Transverse colon (tissue), 4 donors: ENCODE measurements around the gene PAF1. TPM values are rescaled to one million over a fixed set of nuclear protein-coding genes. Genes with fewer than 3 reads are reported as not detected.

Source experiments
- DNase-seq: peaks from one replicate; pipeline ENCODE4 v3.0.0-alpha.2; 2019
- H3K27ac ChIP-seq, 4 donors: fragments of 200-600 bp; sonication (generic); 2 replicates each; pipeline ENCODE4 v1.5.1; 2016 to 2018; ENCODE audit warnings: inconsistent platforms in 4 of 4
- H3K27me3 ChIP-seq: fragments of 200-600 bp; sonication (generic); 2 replicates; pipeline ENCODE4 v1.5.1; 2017; ENCODE audit warnings: inconsistent platforms
- H3K36me3 ChIP-seq, 4 donors: fragments of 200-600 bp; sonication (generic); 2 replicates each; pipeline ENCODE4 v1.5.1; 2017 to 2019; ENCODE audit warnings: inconsistent platforms in 4 of 4
- H3K4me1 ChIP-seq, 4 donors: fragments of 200-600 bp; sonication (generic); 2 replicates each; pipeline ENCODE4 v1.5.1; 2017 to 2020; ENCODE audit warnings: inconsistent platforms in 4 of 4
- H3K4me3 ChIP-seq, 4 donors: fragments of 200-600 bp; sonication (generic); 1 replicate in 1 of 4; 2 replicates in 3 of 4; pipeline versions ENCODE4 v1.5.1 to v1.6.1; 2017 to 2019; ENCODE audit warnings: inconsistent platforms in 4 of 4
- H3K9me3 ChIP-seq, 2 donors: fragments of 200-600 bp; sonication (generic); 2 replicates each; pipeline ENCODE4 v1.5.1; 2017 to 2019; ENCODE audit warnings: inconsistent platforms in 2 of 2
- EP300 ChIP-seq: sonication (generic); formaldehyde crosslinking; IDR thresholded peaks from one replicate; pipeline ENCODE4 v1.6.1; 2017; ENCODE audit warnings: antibody characterized with exemption, low read depth
- POLR2A ChIP-seq: fragments of 450-650 bp; IDR thresholded peaks from one replicate; pipeline ENCODE4 v1.6.1; 2016; ENCODE audit warnings: antibody characterized with exemption, mild to moderate bottlenecking, moderate library complexity
- POLR2AphosphoS5 ChIP-seq, 3 donors: sonication (generic); formaldehyde crosslinking; IDR thresholded peaks; one replicate each; pipeline ENCODE4 v1.6.1; 2016; ENCODE audit warnings: antibody characterized with exemption in 3 of 3
- WGBS, 2 donors: methylation state at CpG; one replicate each; pipeline ENCODE4 v1.1.5; 2018; ENCODE audit warnings: low coverage in 1 of 2; 5-methylcytosine and 5-hydroxymethylcytosine counted together
- in situ Hi-C, 4 donors: fragments of 200-750 bp; cut with MboI; loops; one replicate each; pipeline versions ENCODE4 v1.15.0 to v1.15.1; 2017; ENCODE audit warnings: low sequenced_read_pairs in 3 of 4, low pct_ligation_motif_present in 1 of 4, low pct_unique_long_range_greater_than_20kb in 1 of 4
- intact Hi-C: fragments of 100-400 bp; cut with DNase I; formaldehyde crosslinking; loops from one replicate; pipeline ENCODE4 v1.15.1; 2023; ENCODE audit warnings: low total_unique reads
- total RNA-seq, 4 donors: library from RNA; depleted of rRNA; stranded (reverse); fragments of >200 nt; gene quantifications; one replicate each; pipeline ENCODE4 v1.1.0, GENCODE V29; 2016
- TF ChIP-seq, protein P1 (sequence below), 5 experiments: fragments of 200-600 bp in 3 of 5; fragments of 450-650 bp in 2 of 5; sonication (generic) in 3 of 5; IDR thresholded peaks; 1 replicate in 2 of 5; 2 replicates in 3 of 5; pipeline ENCODE4 v1.5.1; 2016 to 2017; ENCODE audit warnings: antibody characterized with exemption in 5 of 5, inconsistent platforms in 3 of 5, mild to moderate bottlenecking in 2 of 5, moderate library complexity in 1 of 5

Gene PAF1
- total RNA-seq, 4 donors from 2014 or later = 37.8 to 71.2 (median 43.0) TPM

DNA sequence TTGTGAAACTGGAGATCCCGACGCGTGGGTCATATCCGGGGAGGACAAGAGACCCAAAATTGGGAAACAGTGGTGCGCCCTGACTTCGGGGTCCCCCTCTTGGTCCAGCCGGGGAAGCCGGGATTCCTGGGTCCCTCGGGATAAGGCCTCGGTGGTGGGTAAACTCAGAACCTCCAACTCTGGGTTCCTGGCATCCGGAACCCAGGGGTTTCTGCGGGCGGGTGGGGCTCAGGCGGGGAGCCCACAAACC, 16.4 kb upstream of the PAF1 start:
- H3K4me1 ChIP-seq = peaks cover 22 to 55% (median 52%) of the 10 kb centered on the region in 4 donors
- DNase-seq = no peak
- H3K4me3 ChIP-seq = peak overlapping the region; percentile 66 to 86 (median 84)
- intact Hi-C loops = no loop called here
- H3K27ac ChIP-seq = peak overlapping the region; percentile 98 to 100 (median 99)
- peaks cover 0 to 14% (median 8%) of the 10 kb centered on the region in 4 donors for H3K36me3 ChIP-seq
- TF ChIP-seq, protein P1, sequence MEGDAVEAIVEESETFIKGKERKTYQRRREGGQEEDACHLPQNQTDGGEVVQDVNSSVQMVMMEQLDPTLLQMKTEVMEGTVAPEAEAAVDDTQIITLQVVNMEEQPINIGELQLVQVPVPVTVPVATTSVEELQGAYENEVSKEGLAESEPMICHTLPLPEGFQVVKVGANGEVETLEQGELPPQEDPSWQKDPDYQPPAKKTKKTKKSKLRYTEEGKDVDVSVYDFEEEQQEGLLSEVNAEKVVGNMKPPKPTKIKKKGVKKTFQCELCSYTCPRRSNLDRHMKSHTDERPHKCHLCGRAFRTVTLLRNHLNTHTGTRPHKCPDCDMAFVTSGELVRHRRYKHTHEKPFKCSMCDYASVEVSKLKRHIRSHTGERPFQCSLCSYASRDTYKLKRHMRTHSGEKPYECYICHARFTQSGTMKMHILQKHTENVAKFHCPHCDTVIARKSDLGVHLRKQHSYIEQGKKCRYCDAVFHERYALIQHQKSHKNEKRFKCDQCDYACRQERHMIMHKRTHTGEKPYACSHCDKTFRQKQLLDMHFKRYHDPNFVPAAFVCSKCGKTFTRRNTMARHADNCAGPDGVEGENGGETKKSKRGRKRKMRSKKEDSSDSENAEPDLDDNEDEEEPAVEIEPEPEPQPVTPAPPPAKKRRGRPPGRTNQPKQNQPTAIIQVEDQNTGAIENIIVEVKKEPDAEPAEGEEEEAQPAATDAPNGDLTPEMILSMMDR (IDR thresholded peaks at IDR 0.05) = no peak
- TF ChIP-seq POLR2A (no peak), EP300 (no peak), POLR2AphosphoS5 (IDR thresholded peaks at IDR 0.05) (no peak)
- H3K27me3 ChIP-seq = no peaks in the 10 kb centered on the region
- in situ Hi-C loops = no loop called here
- H3K9me3 ChIP-seq = no peaks in the 10 kb centered on the region
- 0% methylated on average over 1 to 10 of the region's 14 CpGs for WGBS, 2 donors

DNA sequence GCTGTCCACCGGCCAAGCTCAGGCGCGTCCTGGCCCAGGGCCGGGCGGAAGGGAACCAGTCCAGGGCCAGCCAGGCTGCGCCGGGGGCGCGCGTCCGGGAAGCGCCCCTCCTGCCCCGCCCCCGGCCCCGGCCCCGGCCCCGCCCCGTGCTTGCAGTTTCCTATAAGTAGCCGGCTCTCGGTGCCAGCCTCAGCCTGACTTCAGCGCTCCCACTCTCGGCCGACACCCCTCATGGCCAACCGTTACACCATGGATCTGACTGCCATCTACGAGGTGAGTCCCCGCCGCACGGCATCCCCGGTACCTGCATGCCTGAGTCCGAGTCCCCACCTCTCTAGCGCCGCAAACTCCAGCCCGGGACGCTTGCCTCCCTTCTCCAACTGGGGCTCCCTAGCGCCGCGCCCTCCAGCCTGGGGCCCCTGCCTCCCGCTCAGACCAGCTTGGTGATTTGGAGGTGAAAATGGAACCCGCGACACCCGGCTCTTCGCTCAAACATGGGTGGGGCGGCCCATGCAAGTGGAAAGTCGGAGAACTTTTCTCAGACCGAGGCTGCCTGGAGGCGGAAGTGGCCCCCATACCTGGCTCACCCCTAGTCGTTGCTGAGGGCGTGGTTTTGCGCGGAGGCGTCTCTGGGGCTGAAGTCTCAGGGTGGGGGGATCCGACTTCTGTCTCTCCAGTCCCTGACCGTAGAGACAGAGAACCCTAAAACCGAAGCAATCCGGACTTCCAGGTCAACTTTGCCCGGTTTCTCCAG, 15.9 kb upstream of the PAF1 start, which contains the start of gene ZFP36:
Gene ZFP36 (plus strand): TSS at position 192 of the 754 bp plus-strand sequence. CDS start 58 bp downstream, at position 250.
- Histone ChIP-seq H3K9me3 (no peaks in the 10 kb centered on the region), H3K27me3 (no peaks in the 10 kb centered on the region), H3K4me1 (peaks cover 27 to 60% (median 57%) of the 10 kb centered on the region in 4 donors), H3K36me3 (peaks cover 0 to 14% (median 8%) of the 10 kb centered on the region in 4 donors), H3K27ac (peak within 1 kb of the TSS; percentile 98 to 100 (median 99)), H3K4me3 (peak within 1 kb of the TSS; percentile 66 to 86 (median 84))
- in situ Hi-C loops = no loop called here
- WGBS, 2 donors = 1% methylated on average over 37 of the region's 56 CpGs; no CpG with 5 or more reads in 1 of the 2 donors
- peak; percentile 96 for DNase-seq
- intact Hi-C loops = no loop called here
- TF ChIP-seq, protein P1 (IDR thresholded peaks at IDR 0.05) = peak in 2 of 5 experiments; percentile 3 to 12
- TF ChIP-seq EP300 (peak; percentile 62), POLR2A (peak; percentile 100), POLR2AphosphoS5 (IDR thresholded peaks at IDR 0.05) (peak; percentile 100)

DNA sequence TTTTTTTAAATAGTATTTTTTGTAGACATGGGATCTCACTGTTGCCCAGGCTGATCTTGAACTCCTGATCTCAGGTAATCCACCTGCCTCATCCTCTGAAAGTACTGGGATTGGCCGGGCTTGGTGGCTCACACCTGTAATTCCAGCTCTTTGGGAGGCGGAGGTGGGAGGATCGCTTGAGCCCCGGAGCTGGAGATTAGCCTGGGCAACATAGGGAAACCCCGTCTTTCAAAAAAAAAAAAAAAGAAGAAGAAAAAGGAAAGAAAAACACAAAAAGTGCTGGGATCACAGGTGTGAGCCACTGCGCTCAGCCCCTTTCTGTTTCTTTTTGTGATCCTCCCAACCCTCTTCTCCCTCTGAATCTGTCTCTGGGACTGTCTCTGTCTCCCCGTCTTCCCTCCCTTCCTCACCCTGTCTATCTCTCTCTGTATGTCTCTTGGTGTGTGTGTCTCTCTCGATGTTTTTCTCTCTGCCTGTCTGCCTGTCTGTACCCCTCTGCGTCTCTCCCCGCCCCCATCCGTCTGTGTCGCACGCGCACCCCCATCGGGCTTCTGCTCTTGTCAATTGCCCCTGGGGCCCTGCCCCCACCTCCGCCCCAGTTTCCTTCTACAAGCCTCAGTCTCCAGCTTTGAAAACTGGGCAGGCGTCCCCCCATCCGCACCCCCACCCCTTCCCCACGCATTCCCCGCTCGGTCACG, 15.2 kb upstream of the PAF1 start:
- peaks cover 0 to 14% (median 8%) of the 10 kb centered on the region in 4 donors for H3K36me3 ChIP-seq
- TF ChIP-seq POLR2AphosphoS5 (IDR thresholded peaks at IDR 0.05) (peak in 2 of 3 donors; percentile 10 to 31), POLR2A (no peak)
- DNase-seq = peak; percentile 89
- 16 to 33% methylated on average over 8 to 22 of the region's 22 CpGs for WGBS, 2 donors
- H3K9me3 ChIP-seq = no peaks in the 10 kb centered on the region
- H3K27ac ChIP-seq = peak overlapping the region; percentile 98 to 100 (median 99)
- in situ Hi-C loops (no loop called here), intact Hi-C loops (no loop called here)
- peaks cover 29 to 61% (median 58%) of the 10 kb centered on the region in 4 donors for H3K4me1 ChIP-seq
- no peaks in the 10 kb centered on the region for H3K27me3 ChIP-seq
- peak overlapping the region; percentile 5 to 86 (median 74) for H3K4me3 ChIP-seq

DNA sequence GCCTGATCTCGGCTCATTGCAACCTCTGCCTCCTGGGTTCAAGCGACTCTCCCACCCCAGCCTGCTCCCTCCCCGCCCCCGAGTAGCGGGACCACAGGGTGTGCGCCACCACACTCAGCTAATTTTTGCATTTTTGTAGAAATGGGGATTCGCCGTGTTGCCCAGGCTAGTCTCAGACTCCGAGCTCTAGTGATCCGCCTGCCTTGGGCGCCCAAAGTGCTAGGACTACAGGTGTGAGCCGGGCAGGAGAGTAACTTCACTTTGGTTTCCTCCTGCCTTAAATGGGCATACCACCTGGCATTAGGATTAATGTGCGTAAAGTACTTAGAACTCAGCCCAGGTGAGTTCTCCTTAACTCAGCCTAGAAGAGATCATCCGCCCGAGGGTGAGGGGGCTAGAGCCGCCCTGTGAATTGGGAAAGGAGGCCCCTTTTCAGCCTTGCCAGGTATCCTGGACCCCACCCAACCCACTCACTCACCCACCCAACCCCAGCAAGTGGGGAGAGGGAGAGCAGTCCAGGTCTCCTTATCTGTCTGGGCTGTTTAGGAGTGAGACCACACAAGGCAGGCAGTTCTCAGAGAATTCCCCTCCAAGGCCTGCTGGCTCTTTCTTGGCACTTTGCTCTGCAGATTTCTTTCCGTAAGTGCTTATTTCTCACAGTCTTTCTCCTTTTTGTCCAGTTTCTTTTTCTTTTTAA, 14.5 kb upstream of the PAF1 start:
- WGBS, 2 donors = 67 to 86% methylated on average over 1 to 17 of the region's 17 CpGs
- intact Hi-C loops (no loop called here), in situ Hi-C loops (no loop called here)
- no peaks in the 10 kb centered on the region for H3K9me3 ChIP-seq
- H3K4me1 ChIP-seq = peaks cover 26 to 59% (median 57%) of the 10 kb centered on the region in 4 donors
- no peak for DNase-seq
- H3K27ac ChIP-seq = peak overlapping the region; percentile 98 to 100 (median 99)
- H3K4me3 ChIP-seq = peak overlapping the region in 1 of 4 donors; percentile 66
- H3K36me3 ChIP-seq = peaks cover 0 to 14% (median 8%) of the 10 kb centered on the region in 4 donors
- H3K27me3 ChIP-seq = no peaks in the 10 kb centered on the region
- TF ChIP-seq POLR2AphosphoS5 (IDR thresholded peaks at IDR 0.05) = peak in 1 of 3 donors; percentile 16
- TF ChIP-seq, protein P1 (IDR thresholded peaks at IDR 0.05) = no peak
